Small intestine (tissue), 7 donors: ENCODE measurements around the gene GLYR1. TPM values are rescaled to one million over a fixed set of nuclear protein-coding genes. Genes with fewer than 3 reads are reported as not detected.

Experiments used
- DNase-seq, 2 donors: peaks; one replicate each; pipeline versions ENCODE4 v3.0.0 to v3.0.0-alpha.2; 2013
- FAIRE-seq: peaks from 2 replicates; lab custom pipeline; 2012; peaks lifted over from hg19 to GRCh38; lab: Jason Lieb, UNC
- H3K27ac ChIP-seq, 3 donors: one replicate each; pipeline ENCODE4 v1.5.1; 2013; ENCODE audit warnings: low read length in 2 of 3, mild to moderate bottlenecking in 2 of 3, control low read depth in 1 of 3, inconsistent platforms in 1 of 3, low read depth in 1 of 3, moderate library complexity in 1 of 3
- H3K27me3 ChIP-seq, 3 donors: one replicate each; pipeline ENCODE4 v1.6.1; 2013; ENCODE audit warnings: low read length in 3 of 3, inconsistent platforms in 1 of 3; ENCODE audit not compliant: control insufficient read depth in 3 of 3, insufficient read depth in 3 of 3
- H3K36me3 ChIP-seq, 3 donors: one replicate each; pipeline ENCODE4 v1.6.1; 2013; ENCODE audit warnings: low read length in 3 of 3, inconsistent platforms in 1 of 3, low read depth in 1 of 3, mild to moderate bottlenecking in 1 of 3, moderate library complexity in 1 of 3; ENCODE audit not compliant: control insufficient read depth in 3 of 3, insufficient read depth in 2 of 3
- H3K4me1 ChIP-seq, 3 donors: one replicate each; pipeline ENCODE4 v1.6.1; 2013; ENCODE audit warnings: low read length in 2 of 3, inconsistent platforms in 1 of 3, low read depth in 1 of 3, mild to moderate bottlenecking in 1 of 3, moderate library complexity in 1 of 3; ENCODE audit not compliant: control insufficient read depth in 3 of 3, insufficient read depth in 2 of 3
- H3K4me3 ChIP-seq, 3 donors: one replicate each; pipeline ENCODE4 v1.5.1; 2013; ENCODE audit warnings: low read length in 3 of 3, control low read depth in 1 of 3, inconsistent platforms in 1 of 3, low read depth in 1 of 3, mild to moderate bottlenecking in 1 of 3, moderate library complexity in 1 of 3
- H3K9me3 ChIP-seq, 2 donors: one replicate each; pipeline ENCODE4 v1.6.1; 2013; ENCODE audit warnings: low read depth in 1 of 2, low read length in 1 of 2; ENCODE audit not compliant: control insufficient read depth in 2 of 2, insufficient read depth in 1 of 2
- WGBS, 3 donors: extraction: QIAGEN DNeasy Blood & Tissue Kit; methylation state at CpG; one replicate each; pipeline ENCODE4 v1.1.7; 2013; 5-methylcytosine and 5-hydroxymethylcytosine counted together
- polyA plus RNA-seq, 4 donors: library from polyadenylated mRNA; stranded (reverse) in 3 of 4; unstranded in 1 of 4; fragments of 200-250 nt in 3 of 4; fragments of 120-200 nt in 1 of 4; gene quantifications; one replicate each; pipeline versions ENCODE4 v1.2.1 to v1.2.3, GENCODE V29; 2013
- donor health status: healthy with polysubstance abuse.
- donor health status: control.
- donor health status: control.
- donor health status: Bipolar disorder and iron deficiency.
- donor health status: healthy.

Gene GLYR1
- polyA plus RNA-seq, 4 donors = 43.0 to 102 (median 63.5) TPM

DNA sequence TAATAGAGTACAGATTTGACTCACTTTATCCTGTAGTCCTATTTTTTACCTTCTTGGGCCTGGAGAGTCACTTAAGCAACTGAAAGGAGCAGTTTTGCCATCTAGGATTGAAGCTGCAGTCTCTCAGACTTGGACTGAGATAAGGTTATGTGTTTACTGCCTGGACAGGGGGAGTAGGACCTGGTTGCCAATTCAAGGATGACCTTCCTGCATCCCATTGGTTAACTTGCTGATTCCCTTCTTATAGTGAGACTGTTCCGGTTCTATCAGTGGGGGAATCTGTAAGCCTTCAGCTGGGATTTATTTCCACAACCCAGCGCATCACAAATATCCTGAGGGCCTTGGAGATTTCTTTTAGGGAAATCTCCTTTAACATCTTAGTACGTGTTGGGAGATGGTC is 3.1 kb upstream of the GLYR1 start:
- FAIRE-seq = no peak

DNA sequence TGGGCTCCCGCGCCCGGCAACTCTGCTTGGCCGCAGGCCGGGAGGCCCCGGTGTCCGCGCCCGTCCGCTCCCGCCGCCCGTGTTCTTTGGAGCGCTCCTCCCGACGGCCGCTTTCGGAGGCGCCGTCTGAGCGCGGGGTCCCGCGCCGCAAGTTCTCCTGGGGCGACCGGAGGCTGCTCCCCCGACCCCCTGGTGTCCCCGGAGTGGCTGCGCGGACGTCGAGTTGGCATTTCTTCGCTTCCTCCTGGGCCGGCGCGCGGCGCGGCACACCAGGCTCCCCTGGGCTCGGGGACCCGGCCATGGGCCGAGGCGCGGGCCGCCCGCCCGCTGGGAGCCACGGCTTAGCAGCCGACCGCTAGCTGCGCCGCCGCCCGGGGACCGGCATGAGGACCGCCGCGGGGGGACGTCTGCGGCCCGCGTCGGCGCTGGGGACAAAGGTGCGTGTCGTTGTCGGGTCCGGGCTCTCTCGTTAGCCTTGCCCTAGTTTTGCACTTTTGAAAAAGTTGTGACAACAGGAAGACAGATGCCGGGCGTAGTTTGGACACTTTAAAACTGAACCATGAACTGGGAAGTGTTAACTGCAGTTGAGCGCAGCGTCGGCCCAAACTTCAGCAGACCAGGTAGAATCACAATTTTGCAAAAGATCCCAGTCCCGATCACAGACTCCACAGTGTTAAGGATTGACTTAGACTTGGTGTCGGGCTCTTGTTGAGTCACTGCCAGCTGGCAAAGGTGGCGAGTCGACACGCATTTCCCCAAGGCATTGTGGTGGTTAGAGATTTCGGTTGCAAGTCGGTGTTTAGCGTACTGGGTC is 893 bp upstream of the GLYR1 start:
- WGBS, 3 donors = 0 to 1% (median 0%) methylated on average over 68 to 83 of the region's 83 CpGs
- Histone ChIP-seq H3K36me3 (peaks cover 6 to 17% (median 9%) of the 10 kb centered on the region in 3 donors), H3K4me1 (peaks cover 2 to 15% (median 12%) of the 10 kb centered on the region in 3 donors), H3K9me3 (no peaks in the 10 kb centered on the region), H3K27ac (peak overlapping the region; percentile 89 to 97 (median 94)), H3K27me3 (no peaks in the 10 kb centered on the region), H3K4me3 (peak overlapping the region; percentile 78 to 99 (median 91))
- DNase-seq = peak; percentile 65 to 78
- no peak for FAIRE-seq

More for the DNA sequence above, 3.1 kb upstream of the GLYR1 start:
- peaks cover 2 to 15% (median 12%) of the 10 kb centered on the region in 3 donors for H3K4me1 ChIP-seq
- no peak overlapping the region for H3K27ac ChIP-seq
- no peak overlapping the region for H3K4me3 ChIP-seq
- H3K27me3 ChIP-seq = no peaks in the 10 kb centered on the region
- no peak for DNase-seq
- peaks cover 3 to 28% (median 4%) of the 10 kb centered on the region in 3 donors for H3K36me3 ChIP-seq
- no peaks in the 10 kb centered on the region for H3K9me3 ChIP-seq
- 72 to 78% (median 73%) methylated on average over 3 of the region's 3 CpGs for WGBS, 3 donors

DNA sequence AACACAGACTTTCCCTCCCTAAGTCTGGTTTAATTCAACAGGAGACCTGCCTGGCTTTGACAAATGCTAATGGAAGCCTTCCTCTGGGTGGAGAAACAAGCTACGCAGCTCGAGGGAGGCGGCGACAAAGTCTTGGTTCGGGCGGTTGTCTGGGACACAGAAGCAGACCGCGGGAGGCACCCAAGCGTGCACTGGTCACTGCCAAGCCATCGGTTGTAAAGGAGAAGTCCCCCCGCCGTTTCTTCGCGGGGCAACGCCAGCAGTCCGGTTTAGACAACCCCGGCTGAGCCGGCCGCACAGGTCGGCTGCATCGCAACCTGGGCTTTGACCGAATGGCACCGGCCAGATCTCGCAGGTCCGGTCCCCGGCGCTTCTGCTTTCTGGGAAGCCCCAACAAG is 586 bp downstream of the GLYR1 start:
- H3K36me3 ChIP-seq = peaks cover 7 to 24% (median 10%) of the 10 kb centered on the region in 3 donors
- peak overlapping the region; percentile 87 to 94 (median 92) for H3K27ac ChIP-seq
- 0 to 1% (median 0%) methylated on average over 27 of the region's 27 CpGs for WGBS, 3 donors
- peaks cover 2 to 15% (median 12%) of the 10 kb centered on the region in 3 donors for H3K4me1 ChIP-seq
- no peaks in the 10 kb centered on the region for H3K27me3 ChIP-seq
- no peaks in the 10 kb centered on the region for H3K9me3 ChIP-seq
- peak overlapping the region; percentile 91 to 99 (median 94) for H3K4me3 ChIP-seq
- DNase-seq = peak; percentile 61 to 77
- no peak for FAIRE-seq

DNA sequence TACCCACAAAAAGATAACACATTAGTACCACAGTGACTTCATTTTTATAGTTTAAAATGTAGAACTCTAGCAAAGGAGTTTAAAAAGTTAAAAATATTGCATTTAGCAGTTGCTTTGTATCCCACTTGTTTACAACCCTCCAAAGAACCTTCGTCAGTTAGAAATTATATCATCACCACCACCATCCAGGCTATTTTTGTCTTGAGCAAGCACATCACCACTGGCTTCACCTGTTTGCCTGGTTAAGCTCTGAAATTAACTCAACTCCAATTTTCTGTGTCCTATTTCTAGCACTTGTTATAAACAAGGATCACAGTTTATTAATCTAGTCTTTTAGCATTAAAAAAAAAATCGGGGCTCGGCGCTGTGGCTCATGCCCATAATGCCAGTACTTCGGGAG is 6.1 kb downstream of the GLYR1 start:
- FAIRE-seq (no peak), DNase-seq (no peak)
- Histone ChIP-seq H3K4me1 (peaks cover 0 to 8% (median 5%) of the 10 kb centered on the region in 3 donors), H3K27ac (no peak overlapping the region), H3K36me3 (peaks cover 14 to 59% (median 14%) of the 10 kb centered on the region in 3 donors), H3K9me3 (no peaks in the 10 kb centered on the region), H3K4me3 (no peak overlapping the region), H3K27me3 (no peaks in the 10 kb centered on the region)
- WGBS, 3 donors = 78 to 79% (median 78%) methylated on average over 5 of the region's 5 CpGs

DNA sequence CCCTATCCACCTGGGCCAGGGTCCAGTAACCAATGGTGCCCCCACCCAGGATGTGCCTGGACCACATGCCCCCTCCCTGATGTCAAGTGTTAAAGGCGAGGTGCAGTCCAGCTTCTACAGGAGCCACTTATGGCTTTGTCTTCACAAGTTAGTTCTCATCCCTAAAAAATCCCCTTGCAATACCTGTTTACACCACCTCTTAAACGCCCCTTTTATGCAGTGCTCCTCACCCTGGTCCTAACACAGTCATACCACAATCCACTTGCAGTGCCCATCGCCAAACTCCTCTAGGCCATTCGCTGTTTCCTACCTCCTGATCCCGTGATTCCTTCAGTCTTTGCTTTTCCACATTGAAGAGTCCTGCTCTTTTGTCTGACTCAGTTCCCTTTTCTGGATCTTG is 7.1 kb downstream of the GLYR1 start:
- H3K4me3 ChIP-seq = no peak overlapping the region
- 87 to 92% (median 88%) methylated on average over 5 of the region's 5 CpGs for WGBS, 3 donors
- FAIRE-seq (no peak), DNase-seq (no peak)
- no peaks in the 10 kb centered on the region for H3K9me3 ChIP-seq
- no peak overlapping the region for H3K27ac ChIP-seq
- no peaks in the 10 kb centered on the region for H3K27me3 ChIP-seq
- no peaks in the 10 kb centered on the region for H3K4me1 ChIP-seq
- H3K36me3 ChIP-seq = peaks cover 14 to 67% (median 14%) of the 10 kb centered on the region in 3 donors

DNA sequence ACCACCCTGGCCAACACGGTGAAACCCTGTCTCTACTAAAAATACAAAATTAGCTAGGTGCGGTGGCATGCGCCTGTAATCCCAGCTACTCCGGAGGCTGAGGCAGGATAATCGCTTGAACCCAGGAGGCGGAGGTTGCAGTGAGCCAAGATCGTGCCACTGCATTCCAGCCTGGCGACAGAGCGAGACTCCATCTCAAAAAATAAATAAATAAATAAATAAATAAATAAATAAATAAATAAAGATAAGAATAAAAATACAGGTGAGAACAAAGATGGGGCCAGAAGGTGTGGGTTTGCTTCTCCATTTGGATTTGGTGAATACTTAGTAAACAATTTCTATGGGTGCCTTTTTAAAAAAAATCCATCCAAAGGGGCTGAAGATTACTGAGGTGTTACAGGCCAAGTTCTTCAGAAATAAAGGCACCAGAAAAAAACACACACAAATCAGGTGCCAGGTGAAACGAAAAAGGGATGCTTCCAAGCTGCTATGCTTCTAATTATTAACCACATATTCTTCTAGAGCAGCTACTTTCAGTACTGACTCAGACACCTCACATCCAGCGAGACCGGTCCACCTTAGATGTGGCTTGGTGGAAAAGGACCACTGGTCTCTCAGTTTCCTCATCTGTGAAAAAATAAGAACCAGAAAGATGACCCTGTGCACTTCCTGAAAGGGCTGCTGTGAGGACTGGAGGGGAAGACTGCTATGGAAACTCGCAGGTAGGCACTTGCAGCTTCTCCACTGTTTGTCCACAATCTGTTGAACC is 9.2 kb downstream of the GLYR1 start:
- Histone ChIP-seq H3K36me3 (peaks cover 5 to 62% (median 9%) of the 10 kb centered on the region in 3 donors), H3K27me3 (no peaks in the 10 kb centered on the region), H3K9me3 (no peaks in the 10 kb centered on the region), H3K4me1 (peaks cover 0 to 5% (median 0%) of the 10 kb centered on the region in 3 donors), H3K27ac (no peak overlapping the region), H3K4me3 (no peak overlapping the region)
- FAIRE-seq (no peak), DNase-seq (no peak)
- WGBS, 3 donors = 83 to 89% (median 87%) methylated on average over 13 of the region's 13 CpGs

DNA sequence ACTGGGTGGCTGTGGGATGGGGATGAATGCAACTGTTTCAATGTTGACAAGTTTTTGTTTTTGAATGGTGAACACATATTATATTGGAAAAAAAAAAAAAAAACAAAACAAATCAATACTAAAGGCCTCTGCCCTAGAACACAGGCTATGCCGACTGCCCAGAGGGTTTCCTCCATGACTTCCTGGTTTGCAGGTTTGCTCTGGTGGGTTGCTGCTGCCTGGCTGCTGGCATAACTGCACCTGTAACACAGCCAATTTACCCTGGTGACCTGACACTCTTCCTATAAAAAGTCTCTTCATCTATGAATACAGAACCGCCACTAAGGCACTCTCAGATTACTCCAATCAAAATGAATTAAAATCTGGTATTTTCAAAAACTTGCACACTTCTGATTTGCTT is 10.4 kb downstream of the GLYR1 start:
- 78 to 91% (median 84%) methylated on average over 2 of the region's 2 CpGs for WGBS, 3 donors
- no peak overlapping the region for H3K4me3 ChIP-seq
- peaks cover 0 to 10% (median 0%) of the 10 kb centered on the region in 3 donors for H3K4me1 ChIP-seq
- FAIRE-seq (no peak), DNase-seq (no peak)
- no peak overlapping the region for H3K27ac ChIP-seq
- H3K36me3 ChIP-seq = peaks cover 5 to 56% (median 17%) of the 10 kb centered on the region in 3 donors
- no peaks in the 10 kb centered on the region for H3K27me3 ChIP-seq
- H3K9me3 ChIP-seq = no peaks in the 10 kb centered on the region

DNA sequence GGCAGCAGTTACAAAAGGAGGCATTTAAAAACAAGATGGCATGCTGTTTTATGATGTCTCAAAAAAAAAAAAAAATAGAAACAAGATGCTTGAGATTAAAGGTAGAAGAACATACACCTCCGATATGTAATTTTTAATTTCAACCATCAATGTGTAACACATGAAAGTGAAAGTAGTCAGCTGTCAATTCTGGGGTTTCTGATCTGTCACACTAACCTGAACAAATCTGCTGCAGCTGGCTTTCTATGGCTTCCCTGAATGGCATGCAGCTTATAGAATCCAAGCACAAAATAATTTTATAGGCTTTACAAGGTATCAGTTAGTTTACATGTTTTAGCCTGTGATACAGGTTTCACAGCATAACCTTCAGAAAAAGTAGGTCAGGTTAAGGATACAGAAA is 13.5 kb downstream of the GLYR1 start:
- Histone ChIP-seq H3K27me3 (no peaks in the 10 kb centered on the region), H3K27ac (no peak overlapping the region), H3K9me3 (no peaks in the 10 kb centered on the region), H3K4me1 (peaks cover 0 to 10% (median 0%) of the 10 kb centered on the region in 3 donors), H3K4me3 (no peak overlapping the region), H3K36me3 (peaks cover 9 to 68% (median 22%) of the 10 kb centered on the region in 3 donors)
- peak in 1 of 2 donors; percentile 20 for DNase-seq
- FAIRE-seq = no peak
- WGBS, 3 donors = 41 to 60% (median 48%) methylated on average over 1 of the region's 1 CpG
